ENCODE data around the gene ENTREP3. TPM values are rescaled to one million over a fixed set of nuclear protein-coding genes. Genes with fewer than 3 reads are reported as not detected.

The ENTREP3 gene
- total RNA-seq, 4 donors from 2014 or later, result 9.0 to 21.9 (median 15.7) TPM

DNA sequence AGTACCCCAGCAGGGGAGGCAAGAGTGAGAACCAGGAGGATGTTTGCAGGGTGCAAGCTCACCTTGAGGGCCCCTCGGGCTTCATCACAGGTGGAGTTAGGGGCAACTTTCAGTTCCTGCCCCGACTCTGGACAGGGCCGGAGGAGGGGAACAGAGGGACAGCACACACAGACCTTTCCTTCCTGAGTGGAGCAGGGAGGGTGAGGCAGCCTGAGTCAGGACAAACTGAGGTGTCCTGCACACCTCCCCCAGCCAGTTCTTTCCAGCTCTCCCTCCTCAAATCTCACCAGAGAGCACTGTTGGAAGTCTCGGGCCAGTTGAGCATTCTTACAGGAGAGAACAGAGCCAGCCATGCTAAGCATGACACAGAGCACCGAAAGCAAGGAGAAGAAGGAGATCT is 1.5 kb downstream of the ENTREP3 start:
- intact Hi-C loops (cut with DNase I; ENCODE audit: low total_unique reads) (loop anchor here (10.0 kb wide), 1 partner anchor 341 kb away; no protein-coding TSS in a partner anchor), in situ Hi-C loops (cut with MboI; ENCODE audit: low pct_ligation_motif_present in 1 of 4, low pct_unique_long_range_greater_than_20kb in 1 of 4, low sequenced_read_pairs in 3 of 4) (loop anchor here in 3 of 4 donors (10.0 to 25.0 kb wide), 2 partner anchors 61 to 334 kb away; no protein-coding TSS in a partner anchor)
- WGBS, 2 donors (ENCODE audit: low coverage in 1 of 2), result 74% methylated on average over 5 of the region's 5 CpGs; no CpG with 5 or more reads in 1 of the 2 donors
- H3K36me3 ChIP-seq, result no peaks in the 10 kb centered on the region
- peaks cover 21 to 39% (median 28%) of the 10 kb centered on the region in 4 donors for H3K4me1 ChIP-seq
- no peaks in the 10 kb centered on the region for H3K27me3 ChIP-seq
- TF ChIP-seq POLR2A (IDR thresholded peaks at IDR 0.05) (no peak), POLR2AphosphoS5 (IDR thresholded peaks at IDR 0.05) (no peak), EP300 (IDR thresholded peaks at IDR 0.05; ENCODE audit: low read depth) (no peak)
- TF ChIP-seq, protein P1, sequence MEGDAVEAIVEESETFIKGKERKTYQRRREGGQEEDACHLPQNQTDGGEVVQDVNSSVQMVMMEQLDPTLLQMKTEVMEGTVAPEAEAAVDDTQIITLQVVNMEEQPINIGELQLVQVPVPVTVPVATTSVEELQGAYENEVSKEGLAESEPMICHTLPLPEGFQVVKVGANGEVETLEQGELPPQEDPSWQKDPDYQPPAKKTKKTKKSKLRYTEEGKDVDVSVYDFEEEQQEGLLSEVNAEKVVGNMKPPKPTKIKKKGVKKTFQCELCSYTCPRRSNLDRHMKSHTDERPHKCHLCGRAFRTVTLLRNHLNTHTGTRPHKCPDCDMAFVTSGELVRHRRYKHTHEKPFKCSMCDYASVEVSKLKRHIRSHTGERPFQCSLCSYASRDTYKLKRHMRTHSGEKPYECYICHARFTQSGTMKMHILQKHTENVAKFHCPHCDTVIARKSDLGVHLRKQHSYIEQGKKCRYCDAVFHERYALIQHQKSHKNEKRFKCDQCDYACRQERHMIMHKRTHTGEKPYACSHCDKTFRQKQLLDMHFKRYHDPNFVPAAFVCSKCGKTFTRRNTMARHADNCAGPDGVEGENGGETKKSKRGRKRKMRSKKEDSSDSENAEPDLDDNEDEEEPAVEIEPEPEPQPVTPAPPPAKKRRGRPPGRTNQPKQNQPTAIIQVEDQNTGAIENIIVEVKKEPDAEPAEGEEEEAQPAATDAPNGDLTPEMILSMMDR (IDR thresholded peaks at IDR 0.05), result no peak
- peak overlapping the region in 2 of 4 donors; percentile 77 to 81 for H3K4me3 ChIP-seq
- no peaks in the 10 kb centered on the region for H3K9me3 ChIP-seq
- H3K27ac ChIP-seq, result peak overlapping the region in 3 of 4 donors; percentile 91 to 95 (median 94)
- no peak for DNase-seq

GRCh38 chr1:155253208-155253607 is 2.1 kb downstream of the ENTREP3 start:
- Histone ChIP-seq H3K9me3 (no peaks in the 10 kb centered on the region), H3K27me3 (no peaks in the 10 kb centered on the region), H3K4me3 (no peak overlapping the region), H3K36me3 (no peaks in the 10 kb centered on the region), H3K4me1 (peaks cover 21 to 39% (median 28%) of the 10 kb centered on the region in 4 donors), H3K27ac (no peak overlapping the region)
- intact Hi-C loops (cut with DNase I; ENCODE audit: low total_unique reads) (loop anchor here (10.0 kb wide), 1 partner anchor 342 kb away; no protein-coding TSS in a partner anchor), in situ Hi-C loops (cut with MboI; ENCODE audit: low pct_ligation_motif_present in 1 of 4, low pct_unique_long_range_greater_than_20kb in 1 of 4, low sequenced_read_pairs in 3 of 4) (loop anchor here in 3 of 4 donors (10.0 to 25.0 kb wide), 2 partner anchors 62 to 334 kb away; no protein-coding TSS in a partner anchor)
- TF ChIP-seq POLR2AphosphoS5 (IDR thresholded peaks at IDR 0.05) (no peak), POLR2A (IDR thresholded peaks at IDR 0.05) (no peak), EP300 (IDR thresholded peaks at IDR 0.05; ENCODE audit: low read depth) (no peak)
- TF ChIP-seq, protein P1 (IDR thresholded peaks at IDR 0.05), result no peak
- DNase-seq, result no peak
- WGBS, 2 donors (ENCODE audit: low coverage in 1 of 2), result 87 to 90% methylated on average over 4 to 5 of the region's 5 CpGs

DNA sequence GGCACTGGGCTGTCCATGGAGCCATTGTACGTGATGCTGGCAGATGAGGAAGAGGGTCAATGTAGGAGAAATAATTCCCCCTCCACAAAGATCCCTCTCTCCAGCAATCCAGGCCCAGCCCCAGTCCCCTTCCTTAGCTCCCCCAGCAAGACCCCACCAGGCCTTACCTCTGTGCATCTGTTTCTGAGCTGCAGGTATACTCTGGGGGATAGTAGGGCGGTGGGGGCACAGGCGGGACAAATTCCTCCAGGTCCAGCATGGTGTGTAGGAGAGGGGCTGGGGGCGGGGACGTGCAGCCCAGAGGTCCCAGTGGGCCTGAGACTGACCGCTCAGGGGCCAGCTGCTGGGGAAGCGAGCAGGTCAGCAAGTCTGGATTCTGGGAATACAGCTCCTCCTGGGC is 3.7 kb downstream of the ENTREP3 start:
- Histone ChIP-seq H3K4me3 (no peak overlapping the region), H3K27me3 (no peaks in the 10 kb centered on the region), H3K36me3 (no peaks in the 10 kb centered on the region), H3K27ac (no peak overlapping the region), H3K9me3 (no peaks in the 10 kb centered on the region), H3K4me1 (peaks cover 21 to 38% (median 28%) of the 10 kb centered on the region in 4 donors)
- no peak for TF ChIP-seq EP300 (IDR thresholded peaks at IDR 0.05; ENCODE audit: low read depth)
- no peak for TF ChIP-seq POLR2A (IDR thresholded peaks at IDR 0.05)
- no peak for TF ChIP-seq POLR2AphosphoS5 (IDR thresholded peaks at IDR 0.05)
- TF ChIP-seq, protein P1 (IDR thresholded peaks at IDR 0.05), result no peak
- WGBS, 2 donors (ENCODE audit: low coverage in 1 of 2), result 81% methylated on average over 7 of the region's 7 CpGs; no CpG with 5 or more reads in 1 of the 2 donors
- in situ Hi-C loops (cut with MboI; ENCODE audit: low pct_ligation_motif_present in 1 of 4, low pct_unique_long_range_greater_than_20kb in 1 of 4, low sequenced_read_pairs in 3 of 4), result loop anchor here in 3 of 4 donors (10.0 to 25.0 kb wide), 2 partner anchors 63 to 336 kb away; no protein-coding TSS in a partner anchor
- intact Hi-C loops (cut with DNase I; ENCODE audit: low total_unique reads), result loop anchor here (2.0 to 10.0 kb wide), 2 partner anchors 73 to 343 kb away; no protein-coding TSS in a partner anchor
- no peak for DNase-seq

DNA sequence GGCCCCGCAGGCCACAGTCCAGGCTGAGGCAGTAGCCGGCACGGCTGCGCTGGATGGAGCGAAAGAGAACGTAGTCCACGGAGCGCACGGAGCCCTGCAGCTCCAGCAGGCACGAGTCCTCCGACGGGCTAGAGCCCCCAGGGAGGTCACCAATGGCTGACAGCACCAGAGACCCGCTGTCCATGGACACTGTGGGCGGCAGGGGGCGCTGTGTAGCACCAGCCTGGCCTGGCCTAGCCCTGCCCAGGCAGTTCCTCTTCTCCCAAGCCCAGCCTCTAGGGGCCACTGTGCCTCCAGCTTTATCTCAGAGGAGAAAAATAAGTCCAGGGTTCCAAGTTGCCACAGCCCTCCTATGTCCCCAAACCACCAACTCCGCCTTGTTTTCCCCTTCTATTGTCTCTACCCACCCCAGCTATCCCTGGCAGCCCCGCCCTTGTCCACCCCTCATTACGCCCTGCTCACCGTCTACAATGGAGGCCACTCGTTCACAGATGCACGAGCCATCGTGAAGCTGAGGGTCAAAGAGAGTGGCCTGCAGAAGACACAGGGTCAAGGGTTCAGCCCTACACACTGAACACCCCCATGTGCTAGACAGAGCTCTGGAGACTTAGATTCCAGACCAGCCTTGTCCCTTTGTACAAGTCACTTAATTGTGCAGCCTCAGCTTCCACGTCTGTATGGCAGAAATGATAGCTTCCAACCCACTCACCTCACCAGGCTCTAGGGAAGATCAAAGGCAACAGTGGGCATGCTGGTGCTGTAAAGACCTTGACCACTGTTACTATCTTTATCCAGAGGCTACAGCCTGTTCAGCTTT is 4.4 kb downstream of the ENTREP3 start:
- H3K4me3 ChIP-seq, result peak overlapping the region in 2 of 4 donors; percentile 22 to 37
- no peaks in the 10 kb centered on the region for H3K27me3 ChIP-seq
- H3K9me3 ChIP-seq, result no peaks in the 10 kb centered on the region
- H3K4me1 ChIP-seq, result peaks cover 21 to 30% (median 24%) of the 10 kb centered on the region in 4 donors
- intact Hi-C loops (cut with DNase I; ENCODE audit: low total_unique reads) (loop anchor here (2.0 to 10.0 kb wide), 2 partner anchors 74 to 344 kb away; no protein-coding TSS in a partner anchor), in situ Hi-C loops (cut with MboI; ENCODE audit: low pct_ligation_motif_present in 1 of 4, low pct_unique_long_range_greater_than_20kb in 1 of 4, low sequenced_read_pairs in 3 of 4) (loop anchor here in 3 of 4 donors (10.0 to 25.0 kb wide), 2 partner anchors 64 to 336 kb away; no protein-coding TSS in a partner anchor)
- peak; percentile 95 for DNase-seq
- TF ChIP-seq, protein P1 (IDR thresholded peaks at IDR 0.05), result peak; percentile 99 to 100 (median 99)
- TF ChIP-seq EP300 (IDR thresholded peaks at IDR 0.05; ENCODE audit: low read depth), result no peak
- WGBS, 2 donors (ENCODE audit: low coverage in 1 of 2), result 43% methylated on average over 8 of the region's 23 CpGs; no CpG with 5 or more reads in 1 of the 2 donors
- H3K27ac ChIP-seq, result peak overlapping the region; percentile 34 to 54 (median 52)
- H3K36me3 ChIP-seq, result no peaks in the 10 kb centered on the region
